D721Med (cell line): ENCODE measurements around the gene MTX2.

Source experiments
- DNase-seq: peaks from one replicate; pipeline ENCODE4 v3.0.0; 2011; ENCODE audit warnings: low spot score; ENCODE audit not compliant: insufficient read length
- FAIRE-seq: peaks from 2 replicates; lab custom pipeline; 2011; peaks lifted over from hg19 to GRCh38; lab: Jason Lieb, UNC
- CTCF ChIP-seq: IDR thresholded peaks from 2 replicates; pipeline ENCODE4 v1.5.1; 2012; ENCODE audit warnings: mild to moderate bottlenecking, control low read depth; ENCODE audit not compliant: insufficient read depth; ENCODE audit errors: missing control alignments

MTX2 gene

GRCh38 chr2:176330612-176331011 lies 61.4 kb downstream of the MTX2 start:
- DNase-seq (no peak), FAIRE-seq (no peak)

GRCh38 chr2:176331646-176332045 lies 62.4 kb downstream of the MTX2 start:
- no peak for TF ChIP-seq CTCF
- peak; percentile 55 for FAIRE-seq

More at GRCh38 chr2:176330612-176331011, 61.4 kb downstream of the MTX2 start:
- TF ChIP-seq CTCF, result no peak

GRCh38 chr2:176334729-176335128 lies 65.5 kb downstream of the MTX2 start:
- TF ChIP-seq CTCF, result no peak
- FAIRE-seq, result no peak
- no peak for DNase-seq

More at GRCh38 chr2:176331646-176332045, 62.4 kb downstream of the MTX2 start:
- DNase-seq, result no peak

GRCh38 chr2:176338395-176338794 lies 69.2 kb downstream of the MTX2 start:
- TF ChIP-seq CTCF, result no peak
- no peak for FAIRE-seq
- no peak for DNase-seq

GRCh38 chr2:176339208-176339607 lies 70.0 kb downstream of the MTX2 start:
- no peak for DNase-seq
- no peak for TF ChIP-seq CTCF
- no peak for FAIRE-seq

GRCh38 chr2:176356251-176356650 lies 87.0 kb downstream of the MTX2 start:
- no peak for FAIRE-seq
- no peak for TF ChIP-seq CTCF
- DNase-seq, result no peak

- DNase-seq, result no peak
- TF ChIP-seq CTCF, result no peak
- no peak for FAIRE-seq
Measured at GRCh38 chr2:176364273-176364977, 95.2 kb downstream of the MTX2 start.
